ENCODE data around the gene ZNF274. TPM values are rescaled to one million over a fixed set of nuclear protein-coding genes. Genes with fewer than 3 reads are reported as not detected.

ZNF274 gene
- 31.2 and 40.0 TPM in 2 replicates for total RNA-seq (2014; rRNA removed; shearing (Covaris generic))
- 17.5 and 19.9 TPM in 2 replicates for polyA plus RNA-seq (2016; fragmentation: Nextera tagmentation; extraction: Ambion mirVana)
- long read RNA-seq, transcript ZNF274-212 (8 exons, 2,538 nt) = major isoform, 10 of 19 reads
- long read RNA-seq, partial matches to known transcripts = 8 of 19 reads
- long read RNA-seq, other reads (novel, unspliced or antisense) = 1 of 19 reads

GRCh38 chr19:58182989-58183816 lies at the start of gene ZNF274:
ZNF274 (plus strand) TSS chr19:58183061; CDS start chr19:58183966, 905 bp downstream.
- Histone ChIP-seq H4K20me1 (replicated peaks; ENCODE audit: insufficient read depth) (no peaks in the 10 kb centered on the region; the same call in 1 of the 2 replicates), H3K9me2 (ENCODE audit: insufficient read depth) (peaks cover 14% of the 10 kb centered on the region), H3K79me2 (replicated peaks; ENCODE audit: insufficient read depth) (peaks cover 37% of the 10 kb centered on the region), H2AFZ (peak within 1 kb of the TSS; percentile 93), H3K27me3 (ENCODE audit: insufficient read depth) (no peaks in the 10 kb centered on the region), H3K27ac (ENCODE audit: low read depth) (peak within 1 kb of the TSS; percentile 95), H3K4me1 (ENCODE audit: insufficient read depth) (0 out of 2 replicates have a peak, but pooled peaks cover 4% of the 10 kb centered on the region), H3K4me3 (peak within 1 kb of the TSS; percentile 96), H3F3A (replicated peaks; ENCODE audit: low read depth) (no peaks in the 10 kb centered on the region), H3K36me3 (ENCODE audit: insufficient read depth) (peaks cover 12% of the 10 kb centered on the region; the same call in 1 of the 2 replicates), H3K4me2 (peak within 1 kb of the TSS; percentile 97)
- Mint-ChIP-seq H3K27ac (peak within 1 kb of the TSS; percentile 99), H3K9me3 (peaks cover 82% of the 10 kb centered on the region), H3K4me3 (peak within 1 kb of the TSS; percentile 95), H3K4me1 (peaks cover 7% of the 10 kb centered on the region), H3K36me3 (ENCODE audit: low read depth) (peaks cover 77% of the 10 kb centered on the region), H3K27me3 (ENCODE audit: insufficient read depth, low read depth, poor library complexity) (peaks cover 1% of the 10 kb centered on the region)
- peak; percentile 96 for TF ChIP-seq POLR2AphosphoS5 (IDR thresholded peaks at IDR 0.05; ENCODE audit: low read depth)
- TF ChIP-seq, protein P1, sequence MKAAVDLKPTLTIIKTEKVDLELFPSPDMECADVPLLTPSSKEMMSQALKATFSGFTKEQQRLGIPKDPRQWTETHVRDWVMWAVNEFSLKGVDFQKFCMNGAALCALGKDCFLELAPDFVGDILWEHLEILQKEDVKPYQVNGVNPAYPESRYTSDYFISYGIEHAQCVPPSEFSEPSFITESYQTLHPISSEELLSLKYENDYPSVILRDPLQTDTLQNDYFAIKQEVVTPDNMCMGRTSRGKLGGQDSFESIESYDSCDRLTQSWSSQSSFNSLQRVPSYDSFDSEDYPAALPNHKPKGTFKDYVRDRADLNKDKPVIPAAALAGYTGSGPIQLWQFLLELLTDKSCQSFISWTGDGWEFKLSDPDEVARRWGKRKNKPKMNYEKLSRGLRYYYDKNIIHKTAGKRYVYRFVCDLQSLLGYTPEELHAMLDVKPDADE (IDR thresholded peaks at IDR 0.05) = peak; percentile 92
- TF ChIP-seq ZNF331 (CRISPR knock-in tag; IDR thresholded peaks at IDR 0.05; ENCODE audit: low read depth) = no peak
- TF ChIP-seq CREB1 (CRISPR knock-in tag; IDR thresholded peaks at IDR 0.05; ENCODE audit: low read depth) = peak; percentile 65
- TF ChIP-seq, protein P2, sequence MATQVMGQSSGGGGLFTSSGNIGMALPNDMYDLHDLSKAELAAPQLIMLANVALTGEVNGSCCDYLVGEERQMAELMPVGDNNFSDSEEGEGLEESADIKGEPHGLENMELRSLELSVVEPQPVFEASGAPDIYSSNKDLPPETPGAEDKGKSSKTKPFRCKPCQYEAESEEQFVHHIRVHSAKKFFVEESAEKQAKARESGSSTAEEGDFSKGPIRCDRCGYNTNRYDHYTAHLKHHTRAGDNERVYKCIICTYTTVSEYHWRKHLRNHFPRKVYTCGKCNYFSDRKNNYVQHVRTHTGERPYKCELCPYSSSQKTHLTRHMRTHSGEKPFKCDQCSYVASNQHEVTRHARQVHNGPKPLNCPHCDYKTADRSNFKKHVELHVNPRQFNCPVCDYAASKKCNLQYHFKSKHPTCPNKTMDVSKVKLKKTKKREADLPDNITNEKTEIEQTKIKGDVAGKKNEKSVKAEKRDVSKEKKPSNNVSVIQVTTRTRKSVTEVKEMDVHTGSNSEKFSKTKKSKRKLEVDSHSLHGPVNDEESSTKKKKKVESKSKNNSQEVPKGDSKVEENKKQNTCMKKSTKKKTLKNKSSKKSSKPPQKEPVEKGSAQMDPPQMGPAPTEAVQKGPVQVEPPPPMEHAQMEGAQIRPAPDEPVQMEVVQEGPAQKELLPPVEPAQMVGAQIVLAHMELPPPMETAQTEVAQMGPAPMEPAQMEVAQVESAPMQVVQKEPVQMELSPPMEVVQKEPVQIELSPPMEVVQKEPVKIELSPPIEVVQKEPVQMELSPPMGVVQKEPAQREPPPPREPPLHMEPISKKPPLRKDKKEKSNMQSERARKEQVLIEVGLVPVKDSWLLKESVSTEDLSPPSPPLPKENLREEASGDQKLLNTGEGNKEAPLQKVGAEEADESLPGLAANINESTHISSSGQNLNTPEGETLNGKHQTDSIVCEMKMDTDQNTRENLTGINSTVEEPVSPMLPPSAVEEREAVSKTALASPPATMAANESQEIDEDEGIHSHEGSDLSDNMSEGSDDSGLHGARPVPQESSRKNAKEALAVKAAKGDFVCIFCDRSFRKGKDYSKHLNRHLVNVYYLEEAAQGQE (IDR thresholded peaks at IDR 0.05; ENCODE audit: unreplicated experiment) = peak; percentile 49
- peak; percentile 97 for DNase-seq (ENCODE audit: low spot score)
- peak; percentile 91 for ATAC-seq

DNA sequence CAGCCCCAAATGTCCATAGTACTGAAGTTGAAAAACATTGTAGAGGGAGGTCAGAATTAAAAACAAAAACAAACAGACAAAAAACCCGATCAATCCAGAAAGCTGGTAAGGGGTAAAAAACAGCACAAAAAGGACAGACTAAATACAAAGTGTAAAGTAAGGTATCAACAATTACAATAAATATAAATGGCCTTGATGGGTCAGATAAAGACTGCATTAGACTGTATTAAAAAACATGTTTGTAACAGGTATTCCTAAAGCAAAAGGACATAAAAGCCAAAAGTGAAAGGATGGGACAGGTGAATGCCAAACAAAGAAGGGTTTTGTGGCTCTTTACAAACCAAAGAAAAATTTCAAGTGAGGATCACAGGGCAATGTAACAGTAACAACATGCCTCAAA lies 48.6 kb upstream of the ZNF274 start:
- ATAC-seq (no peak), DNase-seq (ENCODE audit: low spot score) (no peak)
- H3K9me2 ChIP-seq (ENCODE audit: insufficient read depth) = no peaks in the 10 kb centered on the region; the same call in 1 of the 2 replicates
- no peak overlapping the region for H3K4me3 ChIP-seq
- H3K4me3 Mint-ChIP-seq = no peak overlapping the region
- H4K20me1 ChIP-seq (replicated peaks; ENCODE audit: insufficient read depth) = no peaks in the 10 kb centered on the region
- H3K4me1 Mint-ChIP-seq = no peaks in the 10 kb centered on the region
- H3K9me3 Mint-ChIP-seq = peaks cover 98% of the 10 kb centered on the region
- peaks cover 66% of the 10 kb centered on the region for H3K36me3 ChIP-seq (ENCODE audit: insufficient read depth)
- H3F3A ChIP-seq (replicated peaks; ENCODE audit: low read depth) = no peaks in the 10 kb centered on the region
- H3K36me3 Mint-ChIP-seq (ENCODE audit: low read depth) = peaks cover 100% of the 10 kb centered on the region
- H3K4me2 ChIP-seq = no peak overlapping the region
- H2AFZ ChIP-seq = no peak overlapping the region
- no peaks in the 10 kb centered on the region for H3K27me3 Mint-ChIP-seq (ENCODE audit: insufficient read depth, low read depth, poor library complexity)
- TF ChIP-seq ZNF114 (CRISPR knock-in tag; IDR thresholded peaks at IDR 0.05) = no peak
- H3K27me3 ChIP-seq (ENCODE audit: insufficient read depth) = no peaks in the 10 kb centered on the region
- H3K79me2 ChIP-seq (replicated peaks; ENCODE audit: insufficient read depth) = no peaks in the 10 kb centered on the region; the same call in 1 of the 2 replicates
- H3K4me1 ChIP-seq (ENCODE audit: insufficient read depth) = no peaks in the 10 kb centered on the region
- H3K27ac Mint-ChIP-seq = no peak overlapping the region
- H3K27ac ChIP-seq (ENCODE audit: low read depth) = no peak overlapping the region
